Measurements from ENCODE around the gene TNFRSF4.
"Not testable (repeated sequence)": the region's sequence is repeated elsewhere in the genome, so short reads cannot be mapped to it uniquely, and the experiment has no call there.

Gene TNFRSF4

GRCh38 chr1:1198423-1199140 lies 15.4 kb downstream of the TNFRSF4 start:
- Histone ChIP-seq H3K4me3 (no peak overlapping the region), H3K27me3 (peaks cover 0 to 52% of the 10 kb centered on the region in 2 donors), H3K36me3 (no peaks in the 10 kb centered on the region), H3K9me3 (peaks cover 0 to 9% (median 0%) of the 10 kb centered on the region in 3 donors), H3K27ac (no peak overlapping the region), H3K4me1 (peaks cover 0 to 10% (median 9%) of the 10 kb centered on the region in 4 donors)
- no peak for DNase-seq
- no peak for TF ChIP-seq CTCF (IDR thresholded peaks at IDR 0.05)
- intact Hi-C loops (cut with DNase I; ENCODE audit: low total_unique reads), result no loop called here

- no peaks in the 10 kb centered on the region for H3K36me3 ChIP-seq
- H3K9me3 ChIP-seq, result peaks cover 0 to 9% (median 0%) of the 10 kb centered on the region in 3 donors
- intact Hi-C loops (cut with DNase I; ENCODE audit: low total_unique reads), result no loop called here
- TF ChIP-seq CTCF (IDR thresholded peaks at IDR 0.05), result no peak
- peaks cover 0 to 10% (median 9%) of the 10 kb centered on the region in 4 donors for H3K4me1 ChIP-seq
- H3K27ac ChIP-seq, result no peak overlapping the region
- no peak overlapping the region for H3K4me3 ChIP-seq
- H3K27me3 ChIP-seq, result peaks cover 0 to 44% of the 10 kb centered on the region in 2 donors
- DNase-seq, result no peak
Measured at GRCh38 chr1:1197551-1198422, 16.2 kb downstream of the TNFRSF4 start.

GRCh38 chr1:1197188-1197500 lies 16.8 kb downstream of the TNFRSF4 start:
- peaks cover 0 to 40% of the 10 kb centered on the region in 2 donors for H3K27me3 ChIP-seq
- peaks cover 0 to 9% (median 0%) of the 10 kb centered on the region in 3 donors for H3K9me3 ChIP-seq
- H3K4me3 ChIP-seq, result no peak overlapping the region
- no peak overlapping the region for H3K27ac ChIP-seq
- no peak for DNase-seq
- intact Hi-C loops (cut with DNase I; ENCODE audit: low total_unique reads), result no loop called here
- peaks cover 0 to 10% (median 9%) of the 10 kb centered on the region in 4 donors for H3K4me1 ChIP-seq
- TF ChIP-seq CTCF (IDR thresholded peaks at IDR 0.05), result no peak
- H3K36me3 ChIP-seq, result no peaks in the 10 kb centered on the region

- DNase-seq, result no peak
Measured at GRCh38 chr1:1196431-1197187, 17.3 kb downstream of the TNFRSF4 start.

GRCh38 chr1:1195726-1196125 lies 18.2 kb downstream of the TNFRSF4 start:
- DNase-seq; H3K36me3 ChIP-seq; H3K4me3 ChIP-seq; H3K4me1 ChIP-seq; intact Hi-C loops (cut with DNase I; ENCODE audit: low total_unique reads); H3K9me3 ChIP-seq; H3K27ac ChIP-seq: not testable (repeated sequence)
- H3K27me3 ChIP-seq, result peaks cover 0 to 31% of the 10 kb centered on the region in 2 donors

More at GRCh38 chr1:1196431-1197187, 17.3 kb downstream of the TNFRSF4 start:
- H3K4me1 ChIP-seq, result peaks cover 0 to 10% (median 9%) of the 10 kb centered on the region in 4 donors
- TF ChIP-seq CTCF (IDR thresholded peaks at IDR 0.05), result no peak
- intact Hi-C loops (cut with DNase I; ENCODE audit: low total_unique reads), result no loop called here
- H3K9me3 ChIP-seq, result peaks cover 0 to 9% (median 0%) of the 10 kb centered on the region in 3 donors
- H3K27ac ChIP-seq, result no peak overlapping the region
- no peak overlapping the region for H3K4me3 ChIP-seq
- peaks cover 0 to 40% of the 10 kb centered on the region in 2 donors for H3K27me3 ChIP-seq
- H3K36me3 ChIP-seq, result no peaks in the 10 kb centered on the region

Measured in tibial artery (tissue), 4 donors.